Smooth muscle cell (in vitro differentiated cells): ENCODE measurements around the gene CYP3A7. TPM values are rescaled to one million over a fixed set of nuclear protein-coding genes. Genes with fewer than 3 reads are reported as not detected.

ENCODE experiments used
- DNase-seq: peaks from one replicate; lab custom pipeline; 2025; ENCODE audit not compliant: unreplicated experiment; lab: John Stamatoyannopoulos, UW
- H2AFZ ChIP-seq: fragments of 200-600 bp; sonication (generic); 2 replicates; pipeline ENCODE4 v1.6.0; 2016; ENCODE audit warnings: antibody characterized with exemption, low read depth, mild to moderate bottlenecking
- H3F3A ChIP-seq: fragments of 200-600 bp; sonication (generic); 2 replicates; pipeline ENCODE4 v1.6.0; 2017; ENCODE audit warnings: antibody characterized with exemption, low read depth
- H3K27ac ChIP-seq: fragments of 200-600 bp; sonication (generic); 2 replicates; pipeline ENCODE4 v1.5.1; 2016; ENCODE audit warnings: low read depth, mild to moderate bottlenecking
- H3K27me3 ChIP-seq: fragments of 200-600 bp; sonication (generic); 2 replicates; pipeline ENCODE4 v1.6.1; 2016; ENCODE audit warnings: low read depth, mild to moderate bottlenecking
- H3K36me3 ChIP-seq: fragments of 200-600 bp; sonication (generic); 2 replicates; pipeline ENCODE4 v1.5.1; 2016; ENCODE audit warnings: low read depth
- H3K4me1 ChIP-seq: fragments of 200-600 bp; sonication (generic); 2 replicates; pipeline ENCODE4 v1.5.1; 2016; ENCODE audit warnings: low read depth
- H3K4me2 ChIP-seq: fragments of 200-600 bp; sonication (generic); 2 replicates; pipeline ENCODE4 v1.6.0; 2016; ENCODE audit warnings: mild to moderate bottlenecking
- H3K4me3 ChIP-seq: fragments of 200-600 bp; sonication (generic); 2 replicates; pipeline ENCODE4 v1.5.1; 2016; ENCODE audit warnings: mild to moderate bottlenecking
- H3K79me2 ChIP-seq: fragments of 200-600 bp; sonication (generic); 2 replicates; pipeline ENCODE4 v1.6.0; 2016; ENCODE audit warnings: low read depth, mild to moderate bottlenecking
- H3K9ac ChIP-seq: fragments of 200-600 bp; sonication (generic); 2 replicates; pipeline ENCODE4 v1.6.0; 2016; ENCODE audit warnings: low read depth
- H3K9me3 ChIP-seq: fragments of 200-600 bp; sonication (generic); replicated peaks from 2 replicates; pipeline ENCODE4 v1.5.1; 2016; ENCODE audit warnings: low read depth
- H4K20me1 ChIP-seq: fragments of 200-600 bp; sonication (generic); 2 replicates; pipeline ENCODE4 v1.6.0; 2016; ENCODE audit warnings: low read depth
- CTCF ChIP-seq: fragments of 200-600 bp; sonication (generic); IDR thresholded peaks from 2 replicates; pipeline ENCODE4 v1.5.1; 2017; ENCODE audit warnings: borderline replicate concordance, mild to moderate bottlenecking, antibody characterized with exemption; ENCODE audit not compliant: insufficient read depth, poor library complexity, severe bottlenecking
- WGBS: methylation state at CpG from one replicate; pipeline ENCODE4 v1.1.7; 2016; ENCODE audit warnings: low lambda C conversion rate; 5-methylcytosine and 5-hydroxymethylcytosine counted together
- polyA plus RNA-seq: library from polyadenylated mRNA; unstranded; fragments of >200 nt; fragmentation: Nextera tagmentation; extraction: Ambion mirVana; gene quantifications from 2 replicates; pipeline ENCODE4 v1.2.1, GENCODE V29; 2016
- total RNA-seq: library from RNA; depleted of rRNA; stranded (reverse); fragments of >200 nt; gene quantifications from 2 replicates; pipeline ENCODE4 v1.2.3, GENCODE V29; 2014

The CYP3A7 gene
- total RNA-seq: 0.99 TPM in 1 of 2 replicates, not detected in the other
- polyA plus RNA-seq: 0.18 TPM in 2 replicates

- no peak within 1 kb of the TSS for H3K4me3 ChIP-seq
- no peak within 1 kb of the TSS for H3K27ac ChIP-seq
- no peak within 1 kb of the TSS for H3K4me2 ChIP-seq
- no peaks in the 10 kb centered on the region for H3K4me1 ChIP-seq
- H3K27me3 ChIP-seq: no peaks in the 10 kb centered on the region
- H4K20me1 ChIP-seq: no peaks in the 10 kb centered on the region
- no peak within 1 kb of the TSS for H3K9ac ChIP-seq
- no peaks in the 10 kb centered on the region for H3K9me3 ChIP-seq
- no peak within 1 kb of the TSS for H2AFZ ChIP-seq
- no peak for TF ChIP-seq CTCF
- no peaks in the 10 kb centered on the region for H3K36me3 ChIP-seq
- 81% methylated on average over 5 of the region's 5 CpGs for WGBS
- no peaks in the 10 kb centered on the region for H3K79me2 ChIP-seq
- DNase-seq: no peak
- H3F3A ChIP-seq: no peaks in the 10 kb centered on the region
These were observed at the start of gene CYP3A7 for GRCh38 chr7:99734987-99735386. CYP3A7 (minus strand) TSS chr7:99735196; CDS start chr7:99735093, 103 bp downstream.

DNA sequence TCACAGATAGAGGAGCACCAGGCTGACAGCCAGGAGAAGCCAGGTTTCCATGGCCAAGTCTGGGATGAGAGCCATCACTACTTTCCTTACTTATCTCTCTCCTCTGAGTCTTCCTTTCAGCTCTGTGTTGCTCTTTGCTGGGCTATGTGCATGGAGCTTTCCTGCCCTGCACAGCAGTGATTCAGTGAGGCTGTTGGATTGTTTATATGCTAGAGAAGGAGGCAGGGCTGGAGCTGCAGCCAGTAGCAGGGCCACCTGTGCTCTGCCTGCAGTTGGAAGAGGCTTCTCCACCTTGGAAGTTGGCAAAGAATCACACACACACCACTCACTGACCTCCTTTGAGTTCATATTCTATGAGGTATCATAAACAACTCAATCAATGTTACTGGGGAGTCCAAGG lies 49.0 kb upstream of the CYP3A7 start, which contains the start of gene CYP3A4:
Gene CYP3A4 (minus strand): TSS at position 178 of the 400 bp plus-strand sequence. CDS start 103 bp downstream, at position 75.
- no peak for DNase-seq
- Histone ChIP-seq H3K27ac (no peak within 1 kb of the TSS), H3K9me3 (no peaks in the 10 kb centered on the region), H3K4me2 (no peak within 1 kb of the TSS), H3K79me2 (no peaks in the 10 kb centered on the region), H3K4me3 (no peak within 1 kb of the TSS), H3K36me3 (no peaks in the 10 kb centered on the region), H3K4me1 (no peaks in the 10 kb centered on the region), H3F3A (no peaks in the 10 kb centered on the region), H4K20me1 (no peaks in the 10 kb centered on the region), H2AFZ (no peak within 1 kb of the TSS), H3K9ac (no peak within 1 kb of the TSS), H3K27me3 (no peaks in the 10 kb centered on the region)
- no peak for TF ChIP-seq CTCF

DNA sequence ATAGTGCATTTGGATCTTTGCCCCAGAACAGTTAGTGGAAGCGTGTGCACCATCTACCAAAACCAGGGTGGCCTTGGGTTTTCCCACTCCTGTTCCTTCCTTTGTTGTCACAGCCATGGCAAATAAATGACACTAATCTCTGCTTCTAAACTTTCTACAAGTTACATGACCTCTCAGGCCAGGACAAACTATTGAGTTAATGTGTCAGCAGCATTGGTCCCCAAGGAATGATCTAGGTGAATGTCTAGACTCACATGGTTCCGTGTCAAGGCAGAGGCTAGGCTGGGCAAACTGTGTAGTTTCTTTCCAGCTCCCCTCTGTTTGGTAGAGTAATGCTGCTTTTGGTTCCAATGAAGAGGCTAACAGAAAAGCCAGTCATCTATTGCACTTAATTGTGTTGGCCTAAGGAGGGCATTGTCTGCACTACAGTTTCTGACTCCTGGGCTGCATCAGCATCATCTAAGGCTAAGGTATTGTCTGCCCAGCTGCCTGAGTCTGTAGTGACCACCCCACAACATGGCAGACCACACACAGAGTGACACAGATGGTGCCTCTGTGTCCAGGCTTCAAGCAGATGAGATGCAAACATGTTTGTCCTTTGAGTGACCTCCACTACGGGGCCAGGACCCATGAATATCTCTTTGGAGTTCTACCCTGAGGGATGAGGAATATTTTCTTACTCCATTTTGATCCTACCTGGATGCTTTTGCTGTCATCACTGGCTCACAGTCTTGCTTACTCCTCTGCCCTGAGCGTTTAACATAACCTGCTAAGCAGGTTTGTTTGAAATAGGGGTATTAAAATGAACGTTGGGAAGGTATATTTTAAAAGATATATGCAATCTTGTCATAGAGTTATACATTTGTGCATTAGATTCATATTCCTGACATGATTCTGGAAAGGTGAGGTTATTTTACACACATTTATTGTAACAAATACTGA lies 47.3 kb upstream of the CYP3A7 start:
- H3F3A ChIP-seq: no peaks in the 10 kb centered on the region
- H3K79me2 ChIP-seq: no peaks in the 10 kb centered on the region
- TF ChIP-seq CTCF: no peak
- H3K27me3 ChIP-seq: no peaks in the 10 kb centered on the region
- no peak overlapping the region for H3K27ac ChIP-seq
- DNase-seq: no peak
- no peak overlapping the region for H3K4me3 ChIP-seq
- H3K9ac ChIP-seq: no peak overlapping the region
- no peak overlapping the region for H2AFZ ChIP-seq
- H3K4me2 ChIP-seq: no peak overlapping the region
- WGBS: 76% methylated on average over 5 of the region's 5 CpGs
- no peaks in the 10 kb centered on the region for H3K4me1 ChIP-seq
- no peaks in the 10 kb centered on the region for H3K36me3 ChIP-seq
- no peaks in the 10 kb centered on the region for H4K20me1 ChIP-seq
- H3K9me3 ChIP-seq: no peaks in the 10 kb centered on the region
